Stomach (tissue), 9 donors: ENCODE measurements around the gene TANGO2. TPM values are rescaled to one million over a fixed set of nuclear protein-coding genes. Genes with fewer than 3 reads are reported as not detected.

ENCODE experiments used
- DNase-seq, 2 donors: peaks; one replicate each; pipeline versions ENCODE4 v3.0.0 to v3.0.0-alpha.2; 2013 to 2019
- H3K27ac ChIP-seq, 5 donors: fragments of 200-600 bp in 4 of 5; sonication (generic) in 4 of 5; one replicate each; pipeline ENCODE4 v1.5.1; 2013 to 2019; ENCODE audit warnings: mild to moderate bottlenecking in 1 of 5, moderate library complexity in 1 of 5
- H3K27me3 ChIP-seq, 3 donors: fragments of 200-600 bp; sonication (generic); one replicate each; pipeline ENCODE4 v1.5.1; 2017 to 2019; ENCODE audit warnings: mixed run types in 1 of 3
- H3K36me3 ChIP-seq, 4 donors: fragments of 200-600 bp; sonication (generic); 1 replicate in 3 of 4; 2 replicates in 1 of 4; pipeline ENCODE4 v1.5.1; 2016 to 2019
- H3K4me1 ChIP-seq, 4 donors: fragments of 200-600 bp; sonication (generic); one replicate each; pipeline ENCODE4 v1.5.1; 2016 to 2019
- H3K4me3 ChIP-seq, 4 donors: fragments of 200-600 bp; sonication (generic) in 3 of 4; one replicate each; pipeline ENCODE4 v1.5.1; 2016 to 2019; ENCODE audit warnings: mild to moderate bottlenecking in 1 of 4
- H3K9me3 ChIP-seq, 4 donors: fragments of 200-600 bp; sonication (generic); one replicate each; pipeline ENCODE4 v1.5.1; 2016 to 2019
- CTCF ChIP-seq, 7 experiments: fragments of 450-650 bp in 4 of 7; fragments of 200-600 bp in 3 of 7; sonication (generic) in 3 of 7; IDR thresholded peaks; one replicate each; pipeline ENCODE4 v1.5.1; 2016 to 2019; ENCODE audit warnings: antibody characterized with exemption in 7 of 7, control low read depth in 2 of 7, mild to moderate bottlenecking in 1 of 7
- EP300 ChIP-seq: sonication (generic); formaldehyde crosslinking; IDR thresholded peaks from one replicate; pipeline ENCODE4 v1.6.1; 2017; ENCODE audit warnings: antibody characterized with exemption
- POLR2A ChIP-seq, 4 donors: fragments of 450-650 bp; IDR thresholded peaks; one replicate each; pipeline ENCODE4 v1.6.1; 2016; ENCODE audit warnings: antibody characterized with exemption in 4 of 4, control low read depth in 2 of 4, mild to moderate bottlenecking in 1 of 4, moderate library complexity in 1 of 4
- POLR2AphosphoS5 ChIP-seq, 3 donors: sonication (generic); formaldehyde crosslinking; IDR thresholded peaks; one replicate each; pipeline ENCODE4 v1.6.1; 2016; ENCODE audit warnings: antibody characterized with exemption in 3 of 3
- whole genome bisulfite sequencing, 5 donors: extraction: QIAGEN DNeasy Blood & Tissue Kit in 3 of 5; methylation state at CpG; one replicate each; pipeline versions ENCODE4 v1.1.5 to v1.1.7; 2013 to 2018; 5-methylcytosine and 5-hydroxymethylcytosine counted together
- intact Hi-C: fragments of 100-400 bp; cut with DNase I; formaldehyde crosslinking; loops from one replicate; pipeline ENCODE4 v1.15.1; 2023; ENCODE audit warnings: low total_unique reads
- polyA plus RNA-seq, 3 donors: library from polyadenylated mRNA; stranded (reverse); fragments of 200-250 nt; gene quantifications; one replicate each; pipeline ENCODE4 v1.2.3, GENCODE V29; 2013
- total RNA-seq, 5 donors: library from RNA; depleted of rRNA; stranded (reverse); fragments of >200 nt; gene quantifications; one replicate each; pipeline versions ENCODE4 v1.1.0 to v1.2.3, GENCODE V29; 2014 to 2016
- donor health status: healthy with polysubstance abuse.
- donor health status: Bipolar disorder and iron deficiency.
- donor health status: healthy.

TANGO2 gene
- total and polyA plus RNA-seq, 8 donors = 13.8 to 38.8 (median 26.6) TPM

- no peaks in the 10 kb centered on the region for H3K4me1 ChIP-seq
- H3K4me3 ChIP-seq = no peak overlapping the region
- DNase-seq = no peak
- H3K36me3 ChIP-seq = peaks cover 28 to 86% (median 81%) of the 10 kb centered on the region in 4 donors
- H3K27ac ChIP-seq = no peak overlapping the region
- intact Hi-C loops = no loop called here
- no peaks in the 10 kb centered on the region for H3K9me3 ChIP-seq
- no peaks in the 10 kb centered on the region for H3K27me3 ChIP-seq
- 77 to 84% (median 83%) methylated on average over 11 of the region's 11 CpGs for WGBS, 5 donors
- TF ChIP-seq POLR2AphosphoS5 (IDR thresholded peaks at IDR 0.05) (no peak), CTCF (IDR thresholded peaks at IDR 0.05) (no peak), POLR2A (IDR thresholded peaks at IDR 0.05) (no peak), EP300 (no peak)
Measured at GRCh38 chr22:20062766-20063083, 41.8 kb downstream of the TANGO2 start.

GRCh38 chr22:20063271-20064139 lies 42.6 kb downstream of the TANGO2 start:
- Histone ChIP-seq H3K36me3 (peaks cover 28 to 78% (median 73%) of the 10 kb centered on the region in 4 donors), H3K4me3 (no peak overlapping the region), H3K9me3 (no peaks in the 10 kb centered on the region), H3K27me3 (no peaks in the 10 kb centered on the region), H3K27ac (no peak overlapping the region), H3K4me1 (no peaks in the 10 kb centered on the region)
- DNase-seq = no peak
- no peak for TF ChIP-seq EP300
- no peak for TF ChIP-seq POLR2AphosphoS5 (IDR thresholded peaks at IDR 0.05)
- TF ChIP-seq POLR2A (IDR thresholded peaks at IDR 0.05) = no peak
- intact Hi-C loops = no loop called here
- 84 to 95% (median 94%) methylated on average over 22 to 27 of the region's 27 CpGs for WGBS, 5 donors

GRCh38 chr22:20064140-20064480 lies 43.2 kb downstream of the TANGO2 start:
- Histone ChIP-seq H3K27me3 (no peaks in the 10 kb centered on the region), H3K27ac (no peak overlapping the region), H3K4me1 (no peaks in the 10 kb centered on the region), H3K9me3 (no peaks in the 10 kb centered on the region), H3K36me3 (peaks cover 28 to 72% (median 67%) of the 10 kb centered on the region in 4 donors), H3K4me3 (no peak overlapping the region)
- no peak for TF ChIP-seq POLR2AphosphoS5 (IDR thresholded peaks at IDR 0.05)
- TF ChIP-seq POLR2A (IDR thresholded peaks at IDR 0.05) = no peak
- no peak for TF ChIP-seq EP300
- TF ChIP-seq CTCF (IDR thresholded peaks at IDR 0.05) = no peak
- no peak for DNase-seq
- intact Hi-C loops = no loop called here
- WGBS, 5 donors = 82 to 100% (median 88%) methylated on average over 1 to 3 of the region's 3 CpGs

GRCh38 chr22:20064545-20065262 lies 43.8 kb downstream of the TANGO2 start:
- WGBS, 5 donors = 88 to 93% (median 92%) methylated on average over 12 to 18 of the region's 18 CpGs
- no peak for DNase-seq
- no peaks in the 10 kb centered on the region for H3K27me3 ChIP-seq

More at GRCh38 chr22:20064545-20065262, 43.8 kb downstream of the TANGO2 start:
- no peak overlapping the region for H3K4me3 ChIP-seq
- no peak for TF ChIP-seq POLR2AphosphoS5 (IDR thresholded peaks at IDR 0.05)
- TF ChIP-seq CTCF (IDR thresholded peaks at IDR 0.05) = no peak
- no peak for TF ChIP-seq EP300
- TF ChIP-seq POLR2A (IDR thresholded peaks at IDR 0.05) = no peak
- H3K27ac ChIP-seq = no peak overlapping the region
- no peaks in the 10 kb centered on the region for H3K9me3 ChIP-seq
- intact Hi-C loops = no loop called here
- no peaks in the 10 kb centered on the region for H3K4me1 ChIP-seq
- peaks cover 28 to 68% (median 61%) of the 10 kb centered on the region in 4 donors for H3K36me3 ChIP-seq
